GM12878 (cell line): ENCODE data around the gene FUT8. TPM values are rescaled to one million over a fixed set of nuclear protein-coding genes. Genes with fewer than 3 reads are reported as not detected.

Experiments used
- ATAC-seq: fragments of 200-7000 bp; cut with Tn5 transposase; 3 replicates; pipeline ENCODE4 v1.9.1; 2020; ENCODE audit warnings: mild to moderate bottlenecking, moderate library complexity
- BruUV-seq: library from RNA; stranded (reverse); fragments of 400-500 nt; replicated peaks from 2 replicates; lab custom pipeline; 2021; lab: Mats Ljungman, UMichigan
- CTCF ChIA-PET: fragments of 300-600 bp; sonication (Branson Sonifier 250); formaldehyde crosslinking; extraction: SDS; loops from one replicate; lab custom pipeline; 2021; ENCODE audit warnings: inconsistent platforms; lab: Yijun Ruan, JAX
- POLR2A ChIA-PET: fragments of 350-600 bp; formaldehyde crosslinking; extraction: SDS; loops from one replicate; lab custom pipeline; 2021; ENCODE audit warnings: inconsistent platforms; lab: Charles Lee
- RAD21 ChIA-PET: fragments of 300-600 bp; sonication (Branson Sonifier 250); formaldehyde crosslinking; loops from one replicate; lab custom pipeline; 2023; ENCODE audit warnings: antibody characterized with exemption; ENCODE audit not compliant: unreplicated experiment; lab: Charles Lee
- SMC1A ChIA-PET: fragments of 300-600 bp; sonication (Branson Sonifier 250); formaldehyde crosslinking; loops from one replicate; lab custom pipeline; 2023; ENCODE audit not compliant: unreplicated experiment, uncharacterized antibody; lab: Charles Lee
- DNase-seq: peaks from one replicate; pipeline ENCODE4 v3.0.0-alpha.2; 2011; ENCODE audit warnings: low read depth, low spot score
- FAIRE-seq: peaks from 3 replicates; lab custom pipeline; 2011; peaks lifted over from hg19 to GRCh38; lab: Jason Lieb, UNC
- H2AFZ ChIP-seq: 2 replicates; pipeline ENCODE4 v1.6.0; 2011; ENCODE audit warnings: low read depth, low read length, control low read depth; ENCODE audit not compliant: control insufficient read depth
- H3K27ac ChIP-seq: 2 replicates; pipeline ENCODE4 v1.5.1; 2011; ENCODE audit warnings: control low read depth; ENCODE audit not compliant: control insufficient read depth, insufficient read depth
- H3K27me3 ChIP-seq, 2 experiments: replicated peaks in 1 of 2; 2 replicates each; pipeline versions ENCODE4 v1.6.0 to v1.6.1; 2011; ENCODE audit warnings: low read length in 1 of 2; ENCODE audit not compliant: control insufficient read depth in 2 of 2, insufficient read depth in 2 of 2
- H3K36me3 ChIP-seq, 2 experiments: 2 replicates each; pipeline ENCODE4 v1.5.1; 2011; ENCODE audit warnings: low read length in 1 of 2; ENCODE audit not compliant: control insufficient read depth in 2 of 2, insufficient read depth in 2 of 2
- H3K4me1 ChIP-seq: 2 replicates; pipeline ENCODE4 v1.6.1; 2011; ENCODE audit warnings: mild to moderate bottlenecking, low read length, moderate library complexity, mixed read lengths; ENCODE audit not compliant: control insufficient read depth, insufficient read depth
- H3K4me2 ChIP-seq: 2 replicates; pipeline ENCODE4 v1.6.0; 2011; ENCODE audit warnings: control low read depth; ENCODE audit not compliant: control insufficient read depth, insufficient read depth
- H3K4me3 ChIP-seq: fragments of 200-600 bp; sonication (generic); 2 replicates; pipeline ENCODE4 v1.5.1; 2016
- H3K79me2 ChIP-seq: 2 replicates; pipeline ENCODE4 v1.6.0; 2011; ENCODE audit warnings: low read length; ENCODE audit not compliant: control insufficient read depth, insufficient read depth
- H3K9ac ChIP-seq: 2 replicates; pipeline ENCODE4 v1.8.0; 2011; ENCODE audit warnings: low read length, control low read depth, mixed read lengths; ENCODE audit not compliant: control insufficient read depth, insufficient read depth
- H3K9me3 ChIP-seq: replicated peaks from 3 replicates; pipeline ENCODE4 v1.5.1; 2011; ENCODE audit warnings: mild to moderate bottlenecking, low read length; ENCODE audit not compliant: control insufficient read depth, insufficient read depth
- H4K20me1 ChIP-seq: 2 replicates; pipeline ENCODE4 v1.6.0; 2011; ENCODE audit not compliant: control insufficient read depth, insufficient read depth
- ATF7 ChIP-seq: fragments of 450-650 bp; IDR thresholded peaks from 2 replicates; pipeline ENCODE4 v1.6.1; 2016; ENCODE audit warnings: low read depth, mild to moderate bottlenecking
- CHD2 ChIP-seq: IDR thresholded peaks from 2 replicates; pipeline ENCODE4 v1.6.1; 2011; ENCODE audit warnings: low read depth, low read length, improper control_type of control experiment, borderline replicate concordance
- DPF2 ChIP-seq: fragments of 450-650 bp; IDR thresholded peaks from 2 replicates; pipeline ENCODE4 v1.6.1; 2017; ENCODE audit warnings: mild to moderate bottlenecking
- NFYB ChIP-seq: IDR thresholded peaks from 2 replicates; pipeline ENCODE4 v1.6.1; 2011; ENCODE audit warnings: low read depth, mild to moderate bottlenecking, low read length, improper control_type of control experiment, moderate library complexity; ENCODE audit not compliant: insufficient read depth
- NR2F1 ChIP-seq: fragments of 450-650 bp; conservative IDR thresholded peaks from 2 replicates; pipeline ENCODE4 v1.6.1; 2017; ENCODE audit warnings: mild to moderate bottlenecking
- PKNOX1 ChIP-seq: fragments of 450-650 bp; IDR thresholded peaks from 2 replicates; pipeline ENCODE4 v1.6.1; 2016; ENCODE audit warnings: mild to moderate bottlenecking
- PRDM15 ChIP-seq: fragments of 450-650 bp; formaldehyde crosslinking; IDR thresholded peaks from 2 replicates; pipeline ENCODE4 v1.4.0; 2020; ENCODE audit warnings: mild to moderate bottlenecking, moderate library complexity
- SP1 ChIP-seq: IDR thresholded peaks from one replicate; pipeline ENCODE4 v1.6.1; 2011; ENCODE audit warnings: low read depth, low read length
- SREBF1 ChIP-seq: IDR thresholded peaks from 2 replicates; pipeline ENCODE4 v1.6.1; 2012; ENCODE audit warnings: mild to moderate bottlenecking, low read length
- TAF1 ChIP-seq: IDR thresholded peaks from 2 replicates; pipeline ENCODE4 v1.6.1; 2011; ENCODE audit warnings: mild to moderate bottlenecking, low read depth, low read length, borderline replicate concordance
- WGBS: methylation state at CpG from one replicate; pipeline ENCODE4 v1.1.6; 2016; ENCODE audit warnings: low lambda C conversion rate; ENCODE audit not compliant: insufficient replicate concordance, insufficient coverage; ENCODE audit errors: missing lambda C conversion rate; 5-methylcytosine and 5-hydroxymethylcytosine counted together
- in situ Hi-C: fragments of 300-500 bp; cut with MboI; formaldehyde crosslinking; loops from 9 replicates; pipeline ENCODE4 v1.14.3; 2018; ENCODE audit warnings: mixed read lengths
- intact Hi-C: fragments of 100-400 bp; cut with micrococcal nuclease; formaldehyde crosslinking; loops from one replicate; pipeline ENCODE4 v1.14.2; 2022; ENCODE audit not compliant: unreplicated experiment
- polyA plus RNA-seq, 11 experiments: library from polyadenylated mRNA; depleted of rRNA in 4 of 11; unstranded in 6 of 11; stranded (reverse) in 5 of 11; fragments of >200 nt; fragmentation: Nextera tagmentation in 4 of 11; fragmentation: Illumina TruSeq in 1 of 11; extraction: Ambion mirVana in 4 of 11; extraction: Trizol in 1 of 11; gene quantifications; 1 replicate in 1 of 11; 2 replicates in 10 of 11; pipeline versions ENCODE4 v1.2.1 to v1.2.3, GENCODE V29; 2011 to 2016; ENCODE audit warnings: inconsistent platforms in 2 of 11, missing spikeins in 2 of 11, low read depth in 1 of 11
- total RNA-seq, 4 experiments: library from RNA; depleted of rRNA in 3 of 4; stranded (reverse); fragments of >200 nt in 3 of 4; fragmentation: Illumina TruSeq in 1 of 4; extraction: Trizol in 1 of 4; gene quantifications; 2 replicates each; pipeline versions ENCODE4 v1.2.1 to v1.2.3, GENCODE V29; 2013 to 2021

FUT8 gene
- total and polyA plus RNA-seq, 10 of the 15 experiments (the other 5 are each of a cell fraction or from before 2014, with no cell fraction given) = 21.3 to 106 (median 66.3) TPM

DNA sequence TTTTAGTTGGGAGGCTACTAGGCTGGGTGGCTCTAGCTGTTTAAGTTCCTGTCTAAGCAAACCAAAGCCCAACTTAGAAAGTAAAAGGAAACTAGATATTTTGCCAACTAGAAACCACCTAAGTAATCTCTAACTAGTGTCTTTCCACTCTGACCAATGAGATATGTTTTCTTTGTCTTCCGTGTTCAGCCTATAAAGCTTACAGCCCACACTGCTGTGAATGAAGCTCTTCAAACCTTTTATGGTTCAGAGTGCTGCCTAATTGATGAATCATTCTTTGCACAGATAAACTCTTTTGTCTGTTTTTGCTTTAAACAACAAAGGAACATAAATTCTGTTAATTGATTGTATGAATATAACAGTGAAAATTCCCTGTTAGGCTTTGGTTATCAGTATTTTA is 66.1 kb downstream of the FUT8 start:
- ChIA-PET POLR2A (interaction anchor here (0.5 to 1.3 kb wide), 3 partner anchors 11 to 308 kb away, joined by 3 to 4 read pairs (median 4); no protein-coding TSS in a partner anchor), CTCF (interaction anchor here (0.6 to 4.1 kb wide), 15 partner anchors 7 to 532 kb away, joined by 3 to 22 read pairs (median 3); no protein-coding TSS in a partner anchor), RAD21 (interaction anchor here (0.7 to 1.6 kb wide), 4 partner anchors 10 to 346 kb away, joined by 3 to 7 read pairs (median 6); no protein-coding TSS in a partner anchor), SMC1A (interaction anchor here (0.9 to 5.0 kb wide), 14 partner anchors 8 to 159 kb away, joined by 3 to 43 read pairs (median 8); partner anchors contain the start of gene FUT8)
- Histone ChIP-seq H3K27ac (no peak overlapping the region), H3K4me1 (peaks cover 20% of the 10 kb centered on the region), H3K9ac (no peak overlapping the region), H2AFZ (no peak overlapping the region), H3K27me3 (no peaks in the 10 kb centered on the region), H3K36me3 (no peaks in the 10 kb centered on the region), H3K79me2 (peaks cover 71% of the 10 kb centered on the region), H3K9me3 (peaks cover 3% of the 10 kb centered on the region; the same call in 1 of the 3 replicates), H4K20me1 (no peaks in the 10 kb centered on the region), H3K4me3 (no peak overlapping the region), H3K4me2 (no peak overlapping the region)
- TF ChIP-seq NFYB (peak; percentile 34; the same call in 1 of the 2 replicates), CHD2 (no peak)
- intact Hi-C loops = loop anchor here (5.0 to 10.0 kb wide), 3 partner anchors 61 to 254 kb away; no protein-coding TSS in a partner anchor
- ATAC-seq (peak; percentile 74), FAIRE-seq (no peak), DNase-seq (no peak)
- WGBS = 52% methylated on average over 1 of the region's 1 CpG
- in situ Hi-C loops = no loop called here
- BruUV-seq = no TSS peak

DNA sequence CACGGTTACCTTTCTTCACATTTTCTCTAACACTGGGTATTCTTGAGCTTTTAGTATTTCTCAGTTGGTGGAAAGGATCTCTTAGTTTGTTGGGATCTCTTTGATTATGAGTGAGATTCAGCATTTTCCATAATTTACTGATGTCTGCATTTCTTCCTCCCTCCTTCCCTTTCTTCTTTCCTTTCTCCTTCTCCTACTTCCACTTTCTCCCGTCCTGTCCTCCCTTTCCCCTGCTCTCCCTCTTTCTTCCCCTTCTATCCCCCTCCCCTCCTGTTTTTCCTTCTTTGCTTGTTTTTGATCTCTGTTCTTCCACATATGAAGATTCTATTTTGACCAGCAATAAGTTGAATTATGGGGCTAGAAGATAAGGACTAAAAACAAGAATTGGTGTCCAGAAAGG is 66.9 kb downstream of the FUT8 start:
- in situ Hi-C loops = no loop called here
- no peak for ATAC-seq
- TF ChIP-seq ATF7 = no peak
- TF ChIP-seq TAF1 = no peak
- no peak for TF ChIP-seq NR2F1
- TF ChIP-seq PRDM15 (CRISPR knock-in tag) = no peak
- TF ChIP-seq PKNOX1 = no peak
- TF ChIP-seq DPF2 = no peak
- no peak for TF ChIP-seq SP1
- TF ChIP-seq SREBF1 = no peak

More for the DNA sequence above, 66.9 kb downstream of the FUT8 start:
- no peaks in the 10 kb centered on the region for H4K20me1 ChIP-seq
- CTCF ChIA-PET = interaction anchor here (0.9 to 4.1 kb wide), 4 partner anchors 10 to 64 kb away, joined by 3 to 22 read pairs (median 13); no protein-coding TSS in a partner anchor
- no TSS peak for BruUV-seq
- H2AFZ ChIP-seq = no peak overlapping the region
- SMC1A ChIA-PET = interaction anchor here (0.6 to 5.0 kb wide), 13 partner anchors 8 to 262 kb away, joined by 3 to 43 read pairs (median 8); partner anchors contain the start of gene FUT8
- peaks cover 20% of the 10 kb centered on the region for H3K4me1 ChIP-seq
- intact Hi-C loops = loop anchor here (5.0 to 10.0 kb wide), 3 partner anchors 62 to 255 kb away; no protein-coding TSS in a partner anchor
- H3K27ac ChIP-seq = no peak overlapping the region
- no peak overlapping the region for H3K4me3 ChIP-seq
- H3K9me3 ChIP-seq = peaks cover 3% of the 10 kb centered on the region; the same call in 1 of the 3 replicates
- H3K4me2 ChIP-seq = no peak overlapping the region
- peaks cover 77% of the 10 kb centered on the region for H3K79me2 ChIP-seq
- FAIRE-seq = no peak
- no peaks in the 10 kb centered on the region for H3K36me3 ChIP-seq
- POLR2A ChIA-PET = interaction anchor here (1.2 kb wide), 1 partner anchor 66 kb away, joined by 3 read pairs; no protein-coding TSS in a partner anchor
- RAD21 ChIA-PET = interaction anchor here (1.3 to 1.6 kb wide), 3 partner anchors 9 to 64 kb away, joined by 5 to 7 read pairs (median 6); no protein-coding TSS in a partner anchor
- no peak overlapping the region for H3K9ac ChIP-seq
- no peaks in the 10 kb centered on the region for H3K27me3 ChIP-seq
- no peak for DNase-seq
- WGBS = 88% methylated on average over 2 of the region's 2 CpGs
